Middle frontal gyrus (tissue), 1 donor: ENCODE results near the gene MON1A.
"Not testable (repeated sequence)": the region's sequence is repeated elsewhere in the genome, so short reads cannot be mapped to it uniquely, and the experiment has no call there.

ENCODE experiments used
- DNase-seq: peaks from one replicate; pipeline ENCODE4 v3.0.0-alpha.2; 2015; ENCODE audit warnings: low spot score; ENCODE audit errors: extremely low spot score

Gene MON1A

DNA sequence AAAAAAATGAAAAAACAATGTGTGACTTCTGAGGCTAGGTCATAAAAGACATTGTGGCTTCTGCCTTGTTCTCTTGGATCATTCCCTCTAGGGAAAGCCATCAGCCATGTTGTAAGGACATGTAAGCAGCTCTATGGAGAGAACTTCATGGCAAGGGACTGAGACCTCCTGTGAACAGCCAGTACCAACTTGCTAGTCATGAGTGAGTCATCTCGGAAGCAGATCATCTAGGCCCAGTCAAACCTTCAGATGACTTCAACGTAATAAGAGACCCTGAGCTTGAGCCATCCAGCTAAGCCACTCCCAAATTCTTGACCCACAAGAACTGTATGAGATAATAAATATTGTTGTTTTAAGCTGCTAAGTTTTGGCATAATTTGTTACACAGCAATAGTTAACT, 4.9 kb downstream of the MON1A start:
- no peak for DNase-seq

DNA sequence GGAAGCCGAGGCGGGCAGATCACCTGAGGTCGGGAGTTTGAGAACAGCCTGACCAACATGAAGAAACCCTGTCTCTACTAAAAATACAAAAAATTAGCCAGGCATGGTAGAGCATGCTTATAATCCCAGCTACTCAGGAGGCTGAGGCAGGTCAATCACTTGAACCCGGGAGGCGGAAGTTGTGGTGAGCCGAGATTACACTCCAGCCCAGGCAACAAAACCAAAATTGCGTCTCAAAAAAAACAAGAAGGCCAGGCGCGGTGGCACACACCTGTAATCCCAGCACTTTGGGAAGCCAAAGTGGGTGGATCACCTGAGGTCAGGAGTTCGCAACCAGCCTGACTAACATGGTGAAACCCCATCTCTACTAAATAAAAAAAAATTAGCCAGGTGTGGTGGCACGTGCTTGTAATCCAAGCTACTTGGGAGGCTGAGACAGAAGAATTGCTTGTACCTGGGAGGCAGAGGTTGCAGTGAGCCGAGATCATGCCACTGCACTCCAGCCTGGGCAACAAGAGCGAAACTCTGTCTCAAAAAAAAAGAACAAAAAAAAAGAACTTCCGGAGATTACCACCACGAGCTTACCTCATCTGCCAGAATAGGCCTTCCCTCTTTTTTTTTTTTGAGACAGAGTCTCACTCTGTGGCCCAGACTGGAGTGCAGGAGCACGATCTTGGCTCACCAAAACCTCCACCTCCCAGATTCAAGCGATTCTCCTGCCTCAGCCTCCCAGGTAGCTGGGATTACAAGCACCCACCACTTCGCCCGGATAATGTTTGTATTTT, 11.6 kb downstream of the MON1A start:
- DNase-seq, result not testable (repeated sequence)

DNA sequence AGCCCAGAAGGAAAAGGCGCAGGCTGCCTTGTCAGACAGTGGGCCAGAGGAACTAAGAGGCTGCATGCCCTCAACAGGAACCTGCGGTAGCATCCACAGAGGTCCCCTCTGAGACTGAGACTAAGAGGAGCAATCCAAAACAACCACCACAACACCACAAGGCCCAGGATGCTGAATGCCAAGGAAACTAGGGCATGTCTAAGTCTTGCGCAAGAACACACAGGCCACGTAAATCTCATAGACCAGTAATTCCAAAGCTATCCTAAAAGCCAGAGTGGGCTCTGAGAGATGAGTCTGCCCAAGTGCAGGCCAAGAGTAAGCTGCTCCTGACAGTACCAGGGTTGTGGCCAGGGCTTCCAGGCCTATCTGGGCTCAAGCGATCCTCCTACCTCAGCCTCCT, 12.9 kb downstream of the MON1A start:
- no peak for DNase-seq

DNA sequence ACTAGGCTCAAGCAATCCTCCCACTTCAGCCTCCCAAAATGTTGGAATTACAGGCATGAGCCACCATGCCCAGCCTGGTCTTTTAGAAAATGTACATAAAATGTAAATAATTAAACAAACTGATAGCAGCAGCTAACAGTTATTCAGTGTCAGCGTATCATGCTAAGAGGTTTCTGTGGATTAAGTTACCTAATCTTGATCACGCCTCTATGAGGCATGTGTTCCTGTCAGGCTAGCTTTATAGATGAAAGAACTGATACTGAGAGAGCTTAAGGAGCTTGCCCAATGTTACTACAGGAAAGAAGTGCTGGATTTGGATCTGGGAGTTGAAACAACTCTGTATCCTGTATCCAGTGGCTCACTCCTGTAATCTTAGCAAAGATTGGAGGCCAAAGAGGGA, 14.7 kb downstream of the MON1A start:
- DNase-seq, result no peak

DNA sequence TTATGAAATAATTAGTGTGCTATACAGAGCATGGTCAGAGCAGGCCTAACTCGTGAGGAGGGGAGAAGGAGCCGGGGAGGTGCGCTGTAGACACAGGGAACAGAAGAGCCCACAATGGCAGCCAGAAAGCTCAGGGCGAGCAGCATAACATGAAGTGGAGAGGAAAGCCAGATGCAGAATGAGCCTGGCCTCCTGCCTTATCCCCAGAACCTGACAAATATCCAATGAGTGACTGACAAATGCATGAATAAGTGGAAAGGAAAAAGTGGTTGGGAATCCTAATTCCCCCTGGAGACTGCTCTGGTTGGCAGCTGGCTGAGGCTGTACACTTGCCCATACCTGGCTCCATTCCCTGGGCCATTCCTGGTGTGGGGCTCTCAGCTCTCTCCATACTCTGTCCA, 16.7 kb downstream of the MON1A start:
- no peak for DNase-seq

DNA sequence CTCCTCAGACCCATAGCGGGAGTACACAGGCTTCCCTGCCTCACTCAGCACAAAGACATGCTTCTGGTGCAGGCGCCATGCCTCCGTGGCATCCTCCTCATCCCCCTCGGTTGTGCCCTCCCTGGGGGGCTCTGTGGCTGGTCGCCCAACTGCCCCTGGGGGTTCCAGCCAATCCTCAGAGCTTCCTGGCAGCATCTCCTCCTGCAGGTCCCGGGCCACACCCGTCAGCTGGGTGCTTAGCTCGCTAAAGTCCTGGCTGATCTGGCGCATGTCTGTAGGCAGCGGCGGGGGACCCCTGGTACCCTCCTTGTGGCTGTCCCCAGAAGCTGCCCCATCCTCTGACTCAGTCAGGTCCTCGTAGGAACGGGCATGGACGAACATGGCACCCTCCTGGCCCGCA, 18.0 kb downstream of the MON1A start:
- DNase-seq, result no peak

DNA sequence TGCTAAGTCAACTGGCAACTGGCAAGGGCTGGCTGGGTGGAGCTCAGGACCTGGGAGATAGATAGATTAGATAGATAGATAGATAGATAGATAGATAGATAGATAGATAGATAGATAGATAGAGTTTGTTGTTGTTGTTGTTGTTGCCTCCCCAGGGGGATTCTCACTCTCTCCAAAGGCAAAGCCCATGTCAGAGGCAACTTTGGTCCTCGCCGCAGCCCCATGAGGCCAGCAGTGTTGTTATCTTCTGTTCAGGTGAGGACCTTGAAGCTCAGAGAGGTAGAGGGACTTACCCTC, 18.5 kb downstream of the MON1A start:
- no peak for DNase-seq

DNA sequence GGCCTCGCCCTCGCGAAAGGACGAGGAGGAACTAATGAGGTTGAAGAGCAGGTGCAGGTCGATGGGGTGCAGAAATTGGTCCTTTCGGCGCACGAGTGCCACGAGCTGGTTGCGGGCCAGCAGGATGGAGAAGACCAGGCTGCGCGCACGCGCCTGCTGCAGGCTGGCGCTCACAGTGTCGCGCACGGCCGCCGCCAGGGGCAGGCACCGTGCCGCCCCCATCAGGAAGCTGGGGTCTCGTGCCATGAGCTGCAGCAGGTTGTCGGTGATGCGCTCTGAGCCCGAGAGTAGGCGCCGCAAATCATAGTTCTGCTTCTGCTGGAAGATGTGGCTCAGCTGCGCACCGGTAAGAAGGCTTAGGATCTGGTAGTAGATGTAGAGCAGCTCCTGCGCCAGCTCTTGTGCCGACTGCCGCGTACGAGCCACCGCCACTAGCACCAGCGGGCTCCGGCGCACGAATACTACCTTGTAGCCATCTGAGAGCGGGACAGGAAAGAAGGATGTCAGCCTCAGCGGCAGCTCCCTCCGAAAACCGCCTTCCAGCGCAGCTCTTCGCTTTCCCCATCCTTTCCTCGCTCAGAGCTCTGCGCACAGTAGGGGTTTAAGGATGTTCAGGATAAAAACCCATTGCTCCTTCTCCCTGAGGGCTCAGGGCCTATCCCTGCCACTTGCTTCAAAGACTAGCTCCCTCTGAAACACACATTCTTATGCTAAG, 19.0 kb downstream of the MON1A start:
- no peak for DNase-seq

DNA sequence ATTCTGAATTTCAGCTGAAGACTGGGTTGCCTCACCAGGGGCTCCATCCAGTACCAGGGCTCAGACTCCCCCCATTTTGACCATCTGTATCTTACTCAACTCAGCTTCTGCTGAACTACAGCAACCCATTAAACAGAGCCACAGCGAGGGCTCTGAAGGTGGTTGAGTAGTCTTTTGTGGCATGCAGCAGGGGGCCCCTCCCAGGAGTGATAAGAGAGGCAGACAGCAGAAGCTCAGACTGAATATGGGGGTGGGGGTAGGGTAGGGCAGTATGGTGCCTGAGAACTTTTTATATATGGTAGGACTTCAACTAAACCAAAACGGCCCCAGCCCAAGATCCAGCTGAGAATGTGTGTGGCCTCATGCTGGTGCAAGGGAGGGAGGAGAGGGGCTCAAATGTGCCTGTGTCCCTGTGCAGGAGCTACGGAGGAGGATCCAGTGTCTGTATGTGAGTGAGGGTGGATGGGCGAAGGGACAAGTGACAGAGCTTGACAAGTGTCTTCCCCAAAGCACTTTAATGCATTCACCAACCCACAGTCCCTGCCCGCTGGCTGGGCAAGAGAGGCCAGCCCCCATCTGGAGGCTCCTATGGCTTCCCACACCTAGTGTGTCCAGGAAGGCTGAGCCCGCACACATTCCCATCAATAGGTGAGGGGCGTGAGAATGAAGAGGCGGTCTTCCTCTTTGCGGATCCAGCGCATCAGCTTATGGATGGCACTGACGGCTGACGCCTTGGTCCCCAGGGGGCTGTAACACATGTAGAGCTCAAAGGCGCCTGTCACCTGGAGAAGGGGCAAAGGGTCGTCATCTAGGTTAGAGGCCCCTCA, 21.0 kb downstream of the MON1A start:
- no peak for DNase-seq

DNA sequence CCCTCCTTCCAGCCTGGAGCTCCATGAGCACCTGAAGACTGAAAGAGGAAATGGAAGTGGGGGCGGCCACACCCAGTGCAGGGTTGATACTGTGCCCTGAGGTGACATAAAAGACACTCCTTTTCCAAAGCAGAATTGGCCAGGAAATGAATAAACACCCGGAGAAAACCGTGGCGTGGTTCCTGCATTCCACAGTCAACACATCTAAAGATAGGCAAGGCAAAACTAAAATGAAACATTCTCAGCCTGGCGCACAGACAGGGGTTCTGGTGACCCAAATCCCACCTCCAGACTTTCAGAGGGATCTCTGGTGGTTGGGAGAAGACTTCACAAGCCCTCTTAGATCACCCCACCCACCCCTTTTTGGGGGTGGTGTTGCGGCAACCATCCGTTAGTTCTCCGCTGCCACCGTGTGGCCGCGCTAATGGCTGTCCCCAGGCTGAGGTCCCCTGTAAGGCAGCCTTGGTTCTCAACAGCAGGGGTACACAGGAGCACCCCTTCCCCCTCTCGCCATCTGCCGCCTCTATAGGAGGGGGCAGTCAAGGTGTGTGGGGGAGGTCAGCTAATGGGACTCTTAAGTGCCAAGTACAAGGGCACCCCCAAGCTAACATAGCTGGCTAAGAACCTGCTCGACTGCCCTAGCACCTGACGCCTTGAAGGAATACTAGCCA, 23.4 kb downstream of the MON1A start:
- DNase-seq, result peak; percentile 29

DNA sequence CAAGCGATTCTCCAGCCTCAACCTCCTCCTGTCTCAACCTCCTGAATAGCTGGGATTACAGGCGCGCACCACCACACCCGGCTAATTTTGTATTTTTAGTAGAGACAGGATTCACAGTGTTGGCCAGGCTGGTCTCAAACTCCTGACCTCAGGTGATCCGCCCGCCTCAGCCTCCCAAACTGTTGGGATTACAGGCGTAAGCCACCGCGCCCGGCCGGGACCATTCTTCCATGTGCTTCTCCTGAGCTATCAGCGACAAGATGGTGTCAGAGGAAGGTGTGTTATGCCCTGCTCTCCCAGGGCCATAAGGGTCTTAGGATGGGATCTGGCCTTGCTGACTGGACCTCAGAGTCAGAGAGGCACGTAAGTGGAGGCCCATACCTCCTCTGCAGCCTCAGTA, 25.2 kb downstream of the MON1A start:
- DNase-seq, result not testable (repeated sequence)

DNA sequence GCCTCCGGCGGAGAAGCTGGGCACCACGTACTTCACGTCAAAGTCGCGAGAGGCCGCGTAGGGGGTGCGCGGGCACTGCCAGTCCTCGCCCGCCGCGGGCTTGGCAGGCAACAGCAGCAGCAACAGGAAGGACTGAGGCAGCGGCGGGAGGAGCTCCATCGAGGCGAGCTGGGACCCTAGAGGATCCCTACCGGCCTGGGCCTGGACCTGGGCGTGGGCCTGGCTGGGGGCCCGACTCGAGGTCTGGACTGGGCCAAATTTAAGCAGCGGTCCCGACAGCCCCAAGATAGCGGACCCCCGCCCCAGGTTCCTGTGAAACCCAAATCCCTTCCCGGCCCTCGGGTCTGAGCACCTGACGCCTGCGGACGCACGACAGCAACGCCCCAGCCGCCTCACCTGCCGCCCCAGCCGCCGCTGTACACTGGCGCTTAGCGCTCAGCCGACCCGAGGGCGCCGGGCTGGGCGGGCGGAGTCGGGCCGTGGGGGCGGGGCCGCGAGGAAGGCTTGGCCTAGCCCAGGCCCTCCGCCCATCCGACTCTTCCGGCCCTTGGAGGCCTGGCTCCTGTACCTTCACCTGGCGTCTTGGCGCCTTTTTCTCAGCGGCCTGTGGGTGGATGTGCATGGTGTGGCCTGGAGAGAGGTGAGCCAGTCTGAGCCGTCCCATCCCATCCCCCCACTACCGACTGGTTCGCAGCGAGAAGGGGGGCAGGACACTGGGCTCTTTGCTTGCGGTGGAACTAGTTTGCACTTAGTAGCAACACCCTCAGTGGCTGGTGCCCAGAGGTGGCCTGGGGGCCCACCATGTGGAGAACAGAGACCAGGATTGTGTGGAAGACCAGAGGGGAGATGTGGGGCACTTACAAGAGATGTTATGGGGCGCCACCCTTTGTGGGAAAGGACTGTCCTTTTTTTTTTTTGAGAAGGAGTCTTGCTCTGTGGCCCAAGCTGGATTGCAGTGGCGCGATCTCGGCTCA, 25.9 kb downstream of the MON1A start, which contains the start of gene MST1R:
MST1R (minus strand) TSS at position 423 of the 974 bp plus-strand sequence; CDS start at position 159, 264 bp downstream.
- no peak for DNase-seq

DNA sequence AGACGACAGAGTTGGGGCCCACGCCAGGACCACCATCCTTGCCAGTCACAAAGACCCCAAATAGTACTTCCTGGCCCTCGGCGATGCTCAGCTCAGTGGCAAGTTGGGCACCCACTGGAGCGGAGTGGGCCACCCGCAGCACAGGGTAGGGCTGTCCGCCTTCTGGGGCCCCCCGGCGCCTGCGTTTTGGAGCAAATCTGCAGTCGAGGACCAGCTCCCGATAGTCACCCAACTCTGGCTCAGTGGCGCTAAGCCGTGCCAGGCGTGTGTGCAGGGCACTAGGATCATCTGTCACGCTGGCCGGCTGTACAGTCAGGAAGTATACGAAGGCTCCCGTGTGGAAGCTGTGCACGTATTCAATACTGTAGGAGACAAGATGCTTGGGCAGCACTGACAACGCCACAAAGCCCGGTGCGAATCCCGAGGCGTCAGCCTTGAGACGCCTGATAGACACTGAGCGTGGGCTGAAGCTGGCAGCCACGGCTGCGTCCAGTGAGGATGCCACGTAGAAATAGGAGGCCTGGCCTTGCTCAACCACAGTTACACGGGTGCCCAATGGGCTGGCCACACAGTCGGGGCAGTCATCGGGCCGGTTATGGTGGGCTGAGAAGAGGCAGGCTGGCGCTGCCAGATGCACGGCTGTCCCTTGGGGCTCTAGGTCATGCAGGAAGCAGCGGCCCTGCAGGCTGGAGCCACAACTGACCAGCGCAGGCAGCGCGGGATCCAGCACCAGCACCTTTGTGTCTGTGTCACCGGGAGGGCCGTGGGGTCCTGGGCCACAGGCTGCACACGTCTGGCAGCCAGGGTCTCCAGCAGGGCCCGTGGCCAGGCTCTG, 26.9 kb downstream of the MON1A start:
- no peak for DNase-seq

DNA sequence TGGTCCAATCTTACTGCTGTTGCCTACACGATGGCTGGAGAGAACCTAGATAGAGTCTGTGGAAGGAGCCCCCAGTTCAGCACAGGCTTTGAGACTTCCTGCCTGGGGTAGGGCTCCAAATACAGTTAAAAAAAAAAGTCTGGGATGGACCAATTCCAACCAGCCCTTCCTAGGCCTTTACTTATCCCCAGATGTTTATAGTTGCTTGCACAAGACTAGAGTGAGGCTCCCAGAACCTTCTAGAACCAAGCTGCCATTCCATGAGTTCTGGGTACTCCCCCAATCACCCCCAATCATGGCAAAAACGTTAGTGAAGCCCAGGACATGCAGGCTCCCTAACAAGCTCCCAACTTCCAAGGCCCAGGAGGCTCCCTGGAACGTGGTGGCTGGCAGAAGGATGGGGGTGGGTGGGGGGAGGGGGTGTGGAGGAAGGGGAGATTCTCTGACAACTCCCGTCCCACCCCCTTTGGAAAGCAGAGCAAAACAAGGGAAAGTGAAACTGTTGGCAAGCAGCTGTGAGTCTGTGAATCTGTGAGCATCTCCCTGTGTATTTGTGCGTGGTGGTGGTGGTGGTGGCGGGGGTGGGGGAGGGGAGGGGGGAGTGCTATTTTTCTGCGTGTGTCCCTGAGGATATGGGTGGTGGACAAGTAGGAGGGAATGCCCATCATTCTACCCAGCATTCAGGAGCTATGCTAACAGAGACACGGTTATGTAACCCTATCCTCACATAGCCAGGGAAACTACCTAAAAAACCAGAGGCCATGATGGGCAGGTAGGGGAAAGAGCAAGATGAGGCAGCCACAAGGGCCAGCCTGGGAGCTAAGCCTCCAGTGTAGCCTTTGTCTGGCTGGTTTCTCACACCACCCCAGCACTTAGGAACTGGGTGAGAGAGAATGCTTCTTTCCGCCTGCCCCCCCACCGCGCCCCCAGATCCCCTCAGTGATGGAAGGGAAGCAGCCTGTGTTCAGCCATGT, 28.0 kb downstream of the MON1A start:
- DNase-seq, result no peak

DNA sequence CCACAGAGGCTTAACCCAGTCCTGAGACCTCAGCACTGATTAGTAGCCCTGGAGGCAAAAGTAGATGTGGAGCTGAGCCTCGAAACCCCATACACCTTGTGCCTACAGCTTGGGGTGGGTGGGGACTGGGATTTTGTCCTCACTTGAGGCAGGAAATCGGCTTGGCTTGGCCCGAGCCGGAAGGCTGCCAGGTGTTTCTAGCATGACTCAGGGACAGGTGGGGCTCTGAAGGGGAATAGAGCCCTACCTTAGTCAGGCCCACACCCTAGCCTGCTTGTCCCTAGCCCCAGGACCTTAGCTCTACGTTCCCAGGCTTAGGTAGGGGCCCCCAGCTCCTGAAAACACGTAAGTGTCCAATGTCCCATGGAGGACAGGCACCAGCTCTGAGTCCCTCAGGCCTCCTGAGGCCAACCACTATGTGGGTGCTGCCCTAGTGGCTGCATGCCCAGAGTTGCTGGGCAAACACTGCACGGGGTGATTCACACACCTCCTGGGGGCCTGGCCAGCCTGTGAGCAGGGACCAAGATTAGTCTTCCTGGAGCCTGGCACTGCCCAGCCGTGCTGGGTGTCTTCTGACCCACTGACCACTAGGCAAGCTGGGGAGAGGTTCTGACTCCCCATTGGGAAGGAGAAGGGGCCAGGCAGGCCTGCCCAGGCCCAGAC, 29.0 kb downstream of the MON1A start:
- DNase-seq, result no peak

DNA sequence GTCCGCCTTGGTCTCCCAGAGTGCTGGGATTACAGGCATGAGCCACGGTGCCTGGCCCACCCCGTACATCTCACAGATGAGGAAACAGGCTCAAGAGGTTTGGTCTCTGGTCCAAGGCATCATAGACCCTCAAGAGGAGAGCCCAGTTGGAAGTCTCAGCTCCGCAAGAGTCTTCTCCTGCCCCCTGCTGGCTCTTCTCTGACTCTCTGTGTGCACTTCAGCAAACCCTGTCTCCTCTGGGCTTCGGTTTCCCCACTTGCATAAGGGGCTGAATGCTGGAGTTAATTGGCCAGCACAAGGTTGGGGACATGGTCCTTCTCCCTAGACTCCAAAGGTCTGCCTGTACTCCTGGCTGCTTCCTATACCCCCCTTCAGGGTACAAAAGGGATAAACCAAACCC, 29.8 kb downstream of the MON1A start:
- DNase-seq, result no peak

DNA sequence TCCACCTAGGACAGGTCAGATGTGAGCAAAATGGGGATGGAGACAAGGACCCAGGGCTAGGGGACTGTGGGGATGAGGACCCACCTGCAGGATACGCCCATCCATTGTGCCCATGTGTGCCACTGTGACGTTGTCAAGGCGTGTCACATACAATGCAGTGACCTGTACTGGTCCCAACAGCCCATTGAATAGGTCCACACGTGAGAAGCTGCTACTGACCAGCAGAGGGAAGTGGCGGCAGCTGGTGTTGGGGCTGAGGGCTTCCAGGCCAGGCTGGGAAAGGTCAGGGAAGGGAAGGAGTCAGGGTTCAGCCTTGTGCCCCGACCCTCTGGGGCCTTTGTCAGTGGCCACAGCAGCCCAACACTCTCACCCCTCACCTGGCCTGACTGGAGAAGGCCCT, 30.6 kb downstream of the MON1A start:
- no peak for DNase-seq

DNA sequence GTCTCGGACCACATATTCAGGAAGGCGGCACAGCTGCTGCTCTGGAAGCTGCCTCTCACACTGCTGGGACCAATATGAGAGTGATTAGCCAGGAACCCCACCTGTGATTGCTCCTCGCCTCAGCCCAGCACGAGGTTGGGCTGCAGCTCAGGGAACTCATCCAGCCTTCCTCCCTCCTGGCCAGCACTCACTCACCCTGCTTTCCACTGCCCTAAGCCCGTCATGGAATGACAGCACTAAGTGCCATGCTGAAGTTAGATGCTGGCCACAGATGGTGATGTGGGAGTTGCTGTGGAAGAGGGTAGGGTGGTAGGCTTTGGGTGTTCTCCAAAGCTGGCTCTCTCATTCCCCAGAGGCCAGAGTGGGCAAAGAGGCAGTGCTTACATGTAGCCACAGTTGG, 33.3 kb downstream of the MON1A start:
- DNase-seq, result no peak
